T-helper 17 cell (primary cell): Measurements from ENCODE around the gene TSR1. TPM values are rescaled to one million over a fixed set of nuclear protein-coding genes. Genes with fewer than 3 reads are reported as not detected.
A peak's percentile ranks its signal among the peaks of the same experiment; 100 is the strongest.

ENCODE experiments used
- ATAC-seq: fragments of 150-1000 bp; cut with Tn5 transposase; 2 replicates; pipeline ENCODE4 v1.10.0; 2021; ENCODE audit warnings: mild to moderate bottlenecking, moderate library complexity
- DNase-seq, 3 donors: peaks; one replicate each; pipeline versions ENCODE4 v3.0.0 to v3.0.0-alpha.2; 2020 to 2021
- H3K9me3 ChIP-seq: one replicate; pipeline ENCODE4 v1.7.0; 2013; ENCODE audit warnings: low read length, mild to moderate bottlenecking; ENCODE audit not compliant: control insufficient read depth, poor library complexity, severe bottlenecking
- H3K27ac Mint-ChIP-seq: one replicate; pipeline ENCODE4 v1.8.0; 2022; ENCODE audit warnings: mild to moderate bottlenecking, moderate library complexity, mixed read lengths
- H3K27me3 Mint-ChIP-seq: one replicate; pipeline ENCODE4 v1.8.0; 2022; ENCODE audit warnings: mixed read lengths
- H3K36me3 Mint-ChIP-seq: one replicate; pipeline ENCODE4 v1.8.0; 2022; ENCODE audit warnings: low read depth, mixed read lengths
- H3K4me1 Mint-ChIP-seq: one replicate; pipeline ENCODE4 v1.8.0; 2022; ENCODE audit warnings: mild to moderate bottlenecking, mixed read lengths
- H3K4me3 Mint-ChIP-seq: one replicate; pipeline ENCODE4 v1.8.0; 2022; ENCODE audit warnings: mild to moderate bottlenecking, moderate library complexity, mixed read lengths
- total RNA-seq, 4 donors: library from RNA in 2 of 4; stranded (reverse) in 2 of 4; gene quantifications; one replicate each; pipeline ENCODE4 v1.2.3 and lab custom pipeline; 2022 to 2026

Gene TSR1
- total RNA-seq, 2 donors from 2014 or later = 24.9 to 35.4 TPM

DNA sequence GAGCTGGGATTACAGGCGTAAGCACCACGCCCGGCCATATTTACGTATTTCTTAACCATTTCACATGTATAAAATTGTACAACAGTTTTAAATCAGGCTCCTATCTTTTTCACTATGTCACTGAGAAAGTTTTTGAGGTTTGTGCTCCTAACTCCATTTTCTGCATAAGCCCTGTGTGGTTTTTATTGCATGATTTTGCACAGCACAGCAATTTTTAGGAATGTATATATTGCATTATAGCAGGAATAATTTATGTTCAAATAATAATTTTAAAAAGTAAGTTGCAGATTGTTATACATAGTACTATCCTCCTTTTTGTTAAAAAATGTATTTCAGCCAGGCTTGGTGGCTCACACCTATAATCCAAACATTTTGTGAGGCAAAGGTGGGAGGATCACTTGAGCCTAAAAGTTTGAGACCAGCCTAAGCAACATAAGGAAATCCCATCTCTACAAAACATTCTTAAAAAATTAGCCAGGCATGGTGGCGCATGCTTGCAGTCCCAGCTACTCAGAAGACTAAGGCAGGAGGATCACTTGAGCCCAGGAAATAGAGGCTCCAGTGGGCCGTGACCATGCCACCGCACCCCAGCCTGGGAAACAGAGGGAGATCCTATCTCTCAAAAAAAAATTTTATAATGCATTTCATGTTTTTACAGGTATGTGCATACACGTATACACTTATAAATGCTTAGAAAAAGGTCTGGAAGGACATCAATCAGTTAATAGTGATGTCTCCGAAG is 58.7 kb downstream of the TSR1 start:
- Mint-ChIP-seq H3K4me1 (peaks cover 44% of the 10 kb centered on the region), H3K36me3 (peaks cover 15% of the 10 kb centered on the region), H3K4me3 (no peak overlapping the region)

DNA sequence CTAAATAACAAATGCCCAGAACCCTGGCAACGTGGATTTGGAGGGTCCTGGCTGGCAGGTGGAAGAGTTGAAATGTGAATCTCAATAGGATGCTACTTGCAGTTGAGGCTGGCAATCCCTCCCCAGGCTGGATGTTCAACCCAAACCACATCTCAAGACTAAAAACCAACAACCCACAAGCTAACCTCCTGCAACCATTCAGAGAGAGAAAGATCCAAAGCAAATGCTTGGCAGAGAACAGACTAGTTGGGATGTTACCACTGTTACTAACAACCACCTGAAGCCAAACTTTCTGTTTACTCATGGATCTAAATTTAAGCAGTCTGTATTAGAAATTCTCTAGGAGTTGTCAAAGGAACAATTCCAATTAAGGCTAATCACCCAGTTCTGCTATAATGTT is 60.5 kb downstream of the TSR1 start:
- peaks cover 8% of the 10 kb centered on the region for H3K36me3 Mint-ChIP-seq
- peak overlapping the region; percentile 21 for H3K4me3 Mint-ChIP-seq
- ATAC-seq (peak; percentile 64), DNase-seq (no peak)
- H3K27me3 Mint-ChIP-seq = no peaks in the 10 kb centered on the region
- H3K9me3 ChIP-seq = no peaks in the 10 kb centered on the region
- peaks cover 42% of the 10 kb centered on the region for H3K4me1 Mint-ChIP-seq
- peak overlapping the region; percentile 74 for H3K27ac Mint-ChIP-seq

More for the DNA sequence above, 58.7 kb downstream of the TSR1 start:
- DNase-seq (no peak), ATAC-seq (no peak)
- H3K9me3 ChIP-seq = no peaks in the 10 kb centered on the region
- H3K27ac Mint-ChIP-seq = no peak overlapping the region
- no peaks in the 10 kb centered on the region for H3K27me3 Mint-ChIP-seq

DNA sequence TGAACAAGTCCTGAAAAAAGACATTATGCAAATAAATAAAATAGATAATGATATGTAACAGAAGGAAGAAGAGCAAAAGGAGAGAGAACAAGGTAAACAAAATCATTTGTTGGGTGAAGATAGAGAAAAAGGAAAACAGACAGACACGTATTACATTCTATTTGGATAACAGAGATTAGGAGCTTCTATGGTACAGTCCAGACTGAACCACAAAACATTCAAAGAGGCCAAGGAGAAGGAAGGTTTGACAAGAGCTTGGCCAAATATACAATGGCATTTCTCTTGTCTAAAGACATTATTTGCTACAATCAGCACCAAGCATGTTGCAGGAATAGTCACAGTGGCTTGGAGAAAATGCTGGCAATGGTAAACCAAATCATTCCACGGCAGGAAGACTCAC is 61.8 kb downstream of the TSR1 start:
- H3K9me3 ChIP-seq = no peaks in the 10 kb centered on the region
- Mint-ChIP-seq H3K27ac (peak overlapping the region; percentile 32), H3K4me3 (peak overlapping the region; percentile 19), H3K27me3 (no peaks in the 10 kb centered on the region), H3K4me1 (peaks cover 45% of the 10 kb centered on the region), H3K36me3 (peaks cover 8% of the 10 kb centered on the region)
- DNase-seq (no peak), ATAC-seq (no peak)

Other genes starting within 250 kb of the TSR1 start
- 10 to 100 TPM; 48.3 to 51.6 TPM for gene SMG6, start 32.7 kb downstream of the TSR1 start, total RNA-seq
- 1 to 10 TPM; 3.4 to 3.9 TPM for gene SRR, start 32.5 kb downstream of the TSR1 start, total RNA-seq
- 100 to 1,000 TPM; 119 to 128 TPM for gene SGSM2, start 1.0 kb upstream of the TSR1 start, total RNA-seq
- 100 to 1,000 TPM in 1 of 2 donors, 10 to 100 TPM in 1; 92.9 to 110 TPM for gene MNT, start 64.6 kb upstream of the TSR1 start, total RNA-seq
- 10 to 100 TPM; 34.4 to 38.8 TPM for gene METTL16, start 175.4 kb upstream of the TSR1 start, total RNA-seq